Lung (tissue), 12 donors: ENCODE data around the gene MLLT3. TPM values are rescaled to one million over a fixed set of nuclear protein-coding genes. Genes with fewer than 3 reads are reported as not detected.

Experiments
- ATAC-seq: fragments of 200-7000 bp; cut with Tn5 transposase; one replicate; pipeline ENCODE4 v1.9.1; 2020; ENCODE audit warnings: moderate number of reproducible peaks; ENCODE audit not compliant: insufficient read depth, low FRiP score
- DNase-seq, 3 donors: peaks; one replicate each; pipeline ENCODE4 v3.0.0-alpha.2; 2013 to 2017
- H3K27ac ChIP-seq, 2 donors: one replicate each; pipeline ENCODE4 v1.5.1; 2013; ENCODE audit warnings: mild to moderate bottlenecking in 2 of 2, moderate library complexity in 2 of 2, control low read depth in 1 of 2, inconsistent platforms in 1 of 2, low read depth in 1 of 2, low read length in 1 of 2
- H3K27me3 ChIP-seq, 3 donors: one replicate each; pipeline ENCODE4 v1.5.1; 2013; ENCODE audit warnings: low read length in 2 of 3; ENCODE audit not compliant: control insufficient read depth in 3 of 3, insufficient read depth in 3 of 3
- H3K36me3 ChIP-seq, 4 donors: one replicate each; pipeline ENCODE4 v1.5.1; 2013; ENCODE audit warnings: low read length in 4 of 4, mild to moderate bottlenecking in 1 of 4, moderate library complexity in 1 of 4; ENCODE audit not compliant: control insufficient read depth in 4 of 4, insufficient read depth in 4 of 4
- H3K4me1 ChIP-seq, 5 donors: one replicate each; pipeline ENCODE4 v1.5.1; 2013; ENCODE audit warnings: low read length in 5 of 5, mild to moderate bottlenecking in 2 of 5, moderate library complexity in 1 of 5; ENCODE audit not compliant: control insufficient read depth in 5 of 5, insufficient read depth in 5 of 5
- H3K4me3 ChIP-seq: one replicate; pipeline ENCODE4 v1.5.1; 2013; ENCODE audit warnings: mild to moderate bottlenecking, control low read depth, moderate library complexity
- H3K9ac ChIP-seq, 2 donors: one replicate each; pipeline ENCODE4 v1.5.1; 2013; ENCODE audit warnings: low read length in 2 of 2, control low read depth in 1 of 2; ENCODE audit not compliant: insufficient read depth in 1 of 2
- H3K9me3 ChIP-seq, 4 donors: one replicate each; pipeline ENCODE4 v1.5.1; 2013; ENCODE audit warnings: low read length in 3 of 4, mild to moderate bottlenecking in 1 of 4, moderate library complexity in 1 of 4; ENCODE audit not compliant: control insufficient read depth in 4 of 4, insufficient read depth in 3 of 4
- CTCF ChIP-seq: IDR thresholded peaks from 2 replicates; pipeline ENCODE4 v1.5.1; 2012; ENCODE audit warnings: mild to moderate bottlenecking; ENCODE audit errors: control extremely low read depth, extremely low read depth
- WGBS, 2 donors: extraction: QIAGEN DNeasy Blood & Tissue Kit; methylation state at CpG; one replicate each; pipeline ENCODE4 v1.1.7; 2013; 5-methylcytosine and 5-hydroxymethylcytosine counted together
- polyA plus RNA-seq, 2 donors: library from polyadenylated mRNA; stranded (reverse); fragments of 200-250 nt; gene quantifications; one replicate each; pipeline ENCODE4 v1.2.1, GENCODE V29; 2013
- total RNA-seq, 2 donors: library from RNA; depleted of rRNA in 1 of 2; stranded (reverse); fragments of >200 nt in 1 of 2; gene quantifications; one replicate each; pipeline ENCODE4 v1.2.1, GENCODE V29; 2014 to 2021
- donor health status: control.
- donor health status: control.
- donor health status: Bipolar disorder and iron deficiency.
- donor health status: healthy.
- donor health status: DM: yes; HTN: yes; CAD: no.

Gene MLLT3
- total and polyA plus RNA-seq, 4 donors: 7.1 to 43.1 (median 13.7) TPM

DNA sequence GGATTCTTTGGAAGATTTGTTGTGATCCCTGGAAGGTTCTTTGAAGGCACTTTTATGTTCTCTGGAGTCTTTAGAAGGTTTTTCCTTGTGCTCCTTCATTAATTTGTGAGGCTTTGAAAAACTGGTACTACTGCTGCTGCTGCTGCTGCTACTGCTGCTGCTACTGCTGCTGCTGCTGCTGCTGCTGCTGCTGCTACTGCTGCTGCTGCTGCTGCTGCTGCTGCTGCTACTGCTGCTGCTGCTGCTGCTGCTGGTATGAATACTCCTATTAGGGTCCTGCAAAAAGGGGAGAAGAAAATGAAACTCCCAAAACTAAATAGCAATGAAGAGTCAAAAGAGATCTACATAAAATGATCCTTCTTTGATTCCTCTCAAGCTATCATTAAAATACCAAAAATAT lies 208.1 kb downstream of the MLLT3 start:
- ATAC-seq: no peak
- Histone ChIP-seq H3K9ac (no peak overlapping the region), H3K27ac (no peak overlapping the region), H3K27me3 (no peaks in the 10 kb centered on the region), H3K4me1 (no peaks in the 10 kb centered on the region), H3K9me3 (no peaks in the 10 kb centered on the region), H3K36me3 (peaks cover 0 to 5% (median 1%) of the 10 kb centered on the region in 4 donors), H3K4me3 (no peak overlapping the region)
- TF ChIP-seq CTCF: no peak
- DNase-seq: no peak

DNA sequence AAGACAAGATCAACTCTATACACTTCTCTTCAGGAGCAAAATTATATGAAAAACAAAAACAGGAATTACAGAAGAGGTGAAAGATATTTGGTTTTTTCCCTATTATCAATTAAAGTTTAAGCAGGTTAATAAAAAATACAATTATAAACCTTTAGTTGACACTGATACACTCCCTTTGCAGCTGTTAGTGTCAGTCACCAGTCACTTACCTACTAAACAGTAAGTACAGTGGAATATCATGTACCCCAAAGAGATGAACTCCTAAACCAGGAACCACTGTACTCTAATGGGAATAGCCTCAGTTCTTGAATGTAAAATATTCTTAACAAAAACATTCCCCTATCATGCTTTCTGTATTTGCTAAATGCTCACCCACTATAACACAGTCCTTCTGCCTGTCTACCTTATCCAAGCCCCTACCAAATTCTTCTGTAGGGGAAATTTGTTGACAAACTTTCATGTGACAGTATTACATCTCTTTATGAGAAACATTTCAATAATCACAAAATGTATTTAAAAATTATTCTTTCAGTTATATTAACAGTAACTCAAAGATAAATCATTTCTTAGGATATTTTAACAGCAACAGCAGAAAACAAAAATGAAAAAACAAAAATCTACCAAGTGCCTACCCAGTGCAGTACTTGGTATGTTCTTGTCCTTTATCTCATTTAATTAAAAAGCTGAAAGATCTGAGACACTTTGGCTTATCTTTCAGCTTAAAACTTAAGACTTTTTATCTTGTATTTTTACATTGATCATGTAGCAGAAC lies 212.8 kb downstream of the MLLT3 start:
- Histone ChIP-seq H3K27ac (no peak overlapping the region), H3K4me1 (peaks cover 0 to 5% (median 0%) of the 10 kb centered on the region in 5 donors), H3K4me3 (no peak overlapping the region), H3K36me3 (peaks cover 0 to 5% (median 1%) of the 10 kb centered on the region in 4 donors), H3K9ac (no peak overlapping the region), H3K9me3 (no peaks in the 10 kb centered on the region), H3K27me3 (no peaks in the 10 kb centered on the region)
- no peak for DNase-seq
- TF ChIP-seq CTCF: no peak
- no peak for ATAC-seq

- Histone ChIP-seq H3K9ac (no peak overlapping the region), H3K4me3 (no peak overlapping the region), H3K27me3 (no peaks in the 10 kb centered on the region), H3K9me3 (no peaks in the 10 kb centered on the region), H3K36me3 (peaks cover 0 to 3% (median 0%) of the 10 kb centered on the region in 4 donors), H3K4me1 (peaks cover 0 to 5% (median 0%) of the 10 kb centered on the region in 5 donors), H3K27ac (no peak overlapping the region)
- DNase-seq (no peak), ATAC-seq (no peak)
- WGBS, 2 donors: 40 to 54% methylated on average over 4 of the region's 4 CpGs
- no peak for TF ChIP-seq CTCF
Observed at GRCh38 chr9:20408513-20408912, 213.8 kb downstream of the MLLT3 start.

- no peak for ATAC-seq
- no peak overlapping the region for H3K27ac ChIP-seq
- no peak for TF ChIP-seq CTCF
- no peaks in the 10 kb centered on the region for H3K27me3 ChIP-seq
- no peak overlapping the region for H3K9ac ChIP-seq
- no peaks in the 10 kb centered on the region for H3K9me3 ChIP-seq
- peak in 2 of 3 donors; percentile 17 to 32 for DNase-seq
- H3K4me3 ChIP-seq: no peak overlapping the region
- no peaks in the 10 kb centered on the region for H3K36me3 ChIP-seq
- H3K4me1 ChIP-seq: peaks cover 0 to 5% (median 0%) of the 10 kb centered on the region in 5 donors
Observed at GRCh38 chr9:20407013-20407412, 215.3 kb downstream of the MLLT3 start.
